Measurements from ENCODE around the gene NFIX. TPM values are rescaled to one million over a fixed set of nuclear protein-coding genes. Genes with fewer than 3 reads are reported as not detected.

Gene NFIX
- total and polyA plus RNA-seq, 2 of the 13 experiments (the other 11 are each of a cell fraction or from before 2014, with no cell fraction given): 3.4 to 5.4 TPM

DNA sequence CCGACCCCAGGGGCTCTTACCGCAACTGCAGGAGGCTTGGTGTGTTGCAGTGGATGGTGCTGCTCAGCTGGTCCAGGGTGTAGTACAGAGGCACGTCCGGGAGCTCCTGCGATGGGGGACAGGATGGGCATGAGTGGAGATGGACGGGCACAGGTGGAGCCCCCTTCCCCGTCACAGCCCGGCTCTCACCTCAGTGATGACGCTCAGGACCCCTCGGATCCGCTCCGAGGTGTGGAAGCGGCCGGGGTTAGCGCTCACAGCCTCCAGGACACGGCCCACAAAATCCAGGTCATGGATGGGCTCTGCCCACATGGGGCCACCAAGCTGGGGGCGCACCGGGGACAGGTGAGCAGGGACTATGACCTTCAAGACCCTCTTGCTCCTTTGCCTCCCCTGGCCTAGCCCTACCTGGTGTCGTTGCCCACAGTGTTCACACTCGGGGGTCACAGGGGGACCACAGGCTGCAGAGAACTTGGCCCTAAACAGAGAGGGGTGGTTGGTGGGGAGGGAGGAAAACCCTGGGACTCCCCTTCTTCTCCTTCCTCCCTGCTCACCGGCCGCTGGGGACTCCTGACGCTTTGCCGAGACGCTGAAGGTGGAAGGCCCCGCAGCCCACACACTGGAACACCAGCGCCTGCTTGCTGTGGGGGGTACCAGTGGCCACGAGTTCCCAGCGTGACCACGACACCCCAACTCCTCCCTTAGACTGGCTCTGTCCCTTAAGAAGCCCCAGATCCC lies 114.3 kb downstream of the NFIX start:
- no peaks in the 10 kb centered on the region for H3K79me2 ChIP-seq (ENCODE audit: insufficient read depth, low read length)
- no peak for DNase-seq (ENCODE audit: low spot score)
- H3K9me3 ChIP-seq (ENCODE audit: low read length): no peaks in the 10 kb centered on the region
- WGBS (ENCODE audit: low lambda C conversion rate): 93% methylated on average over 5 of the region's 30 CpGs
- ATAC-seq: no peak; the same call in 2 of the 3 replicates
- in situ Hi-C loops (cut with HindIII; ENCODE audit: extremely low pct_ligation_motif_present, low pct_unique_long_range_greater_than_20kb): no loop called here
- BruUV-seq (replicated peaks): no TSS peak
- H3K36me3 ChIP-seq (replicated peaks in 1 of 2; ENCODE audit: control insufficient read depth in 1 of 2, insufficient read depth in 2 of 2, low read length in 2 of 2): peaks cover 9 to 24% of the 10 kb centered on the region in 2 experiments; a peak in 4 of 5 replicates
- ChIA-PET POLR2A (no interaction called here), CTCF (ENCODE audit: low intra/inter-chr PET ratio, low total read pairs) (no interaction called here)
- H2AFZ ChIP-seq (ENCODE audit: low read length): no peak overlapping the region
- H3K4me2 ChIP-seq (ENCODE audit: low read depth, low read length): no peak overlapping the region
- FAIRE-seq: no peak
- TF ChIP-seq NFKB2 (CRISPR knock-in tag; IDR thresholded peaks at IDR 0.05; ENCODE audit: borderline replicate concordance) (no peak), AGO2 (optimal IDR thresholded peaks at IDR 0.05; ENCODE audit: low read depth, low read length) (peak; percentile 60)
- H3K27me3 ChIP-seq (ENCODE audit: control insufficient read depth in 1 of 2, insufficient read depth in 2 of 2, low read length in 2 of 2): no peaks in the 10 kb centered on the region
- H3K9ac ChIP-seq (ENCODE audit: insufficient read depth, low read depth, low read length): no peak overlapping the region
- intact Hi-C loops (cut with micrococcal nuclease; ENCODE audit: unreplicated experiment): no loop called here
- no peaks in the 10 kb centered on the region for H4K20me1 ChIP-seq (ENCODE audit: insufficient read depth, low read length)
- H3K4me3 ChIP-seq (replicated peaks in 1 of 3; ENCODE audit: insufficient read depth in 1 of 3, low read depth in 2 of 3, low read length in 3 of 3): no peak overlapping the region
- H3K27ac ChIP-seq (ENCODE audit: extremely low read length, insufficient read depth, low read length): no peak overlapping the region
- no peaks in the 10 kb centered on the region for H3K4me1 ChIP-seq (ENCODE audit: insufficient read depth, low read length)

DNA sequence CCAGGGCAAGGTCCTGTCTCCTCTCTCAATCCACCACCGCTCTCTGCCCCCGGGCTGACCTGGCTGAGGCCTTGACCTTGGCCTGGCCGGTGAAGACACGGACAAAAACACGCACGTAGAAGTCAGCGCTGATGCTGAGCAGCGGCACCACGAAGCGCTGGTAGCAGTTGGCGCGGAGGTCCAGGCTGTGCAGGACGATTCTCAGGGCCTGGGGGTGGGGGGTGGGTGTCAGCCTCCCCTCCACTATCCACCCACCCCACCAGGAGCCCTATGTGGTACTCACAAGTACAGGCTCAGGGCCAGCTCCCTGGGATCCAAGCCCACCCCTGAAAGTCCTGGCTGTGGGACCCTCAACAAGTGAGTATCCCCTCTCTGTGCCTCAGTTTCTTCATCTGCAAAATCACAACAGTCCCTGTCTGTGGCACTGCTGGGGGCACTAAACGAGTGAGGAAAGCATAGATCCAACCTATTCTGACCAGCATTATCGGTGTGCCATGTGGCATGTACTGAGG lies 114.9 kb downstream of the NFIX start:
- Histone ChIP-seq H3K4me1 (ENCODE audit: insufficient read depth, low read length) (peaks cover 6% of the 10 kb centered on the region), H3K9me3 (ENCODE audit: low read length) (no peaks in the 10 kb centered on the region), H3K79me2 (ENCODE audit: insufficient read depth, low read length) (peaks cover 4% of the 10 kb centered on the region), H3K36me3 (replicated peaks in 1 of 2; ENCODE audit: control insufficient read depth in 1 of 2, insufficient read depth in 2 of 2, low read length in 2 of 2) (peaks cover 10 to 21% of the 10 kb centered on the region in 2 experiments; a peak in 4 of 5 replicates), H4K20me1 (ENCODE audit: insufficient read depth, low read length) (no peaks in the 10 kb centered on the region), H2AFZ (ENCODE audit: low read length) (no peak overlapping the region), H3K4me2 (ENCODE audit: low read depth, low read length) (no peak overlapping the region), H3K9ac (ENCODE audit: insufficient read depth, low read depth, low read length) (no peak overlapping the region), H3K27me3 (ENCODE audit: control insufficient read depth in 1 of 2, insufficient read depth in 2 of 2, low read length in 2 of 2) (no peaks in the 10 kb centered on the region), H3K27ac (ENCODE audit: extremely low read length, insufficient read depth, low read length) (no peak overlapping the region), H3K4me3 (replicated peaks in 1 of 3; ENCODE audit: insufficient read depth in 1 of 3, low read depth in 2 of 3, low read length in 3 of 3) (no peak overlapping the region)
- in situ Hi-C loops (cut with HindIII; ENCODE audit: extremely low pct_ligation_motif_present, low pct_unique_long_range_greater_than_20kb) (no loop called here), intact Hi-C loops (cut with micrococcal nuclease; ENCODE audit: unreplicated experiment) (no loop called here)
- ChIA-PET CTCF (ENCODE audit: low intra/inter-chr PET ratio, low total read pairs) (no interaction called here), POLR2A (no interaction called here)
- FAIRE-seq (no peak), DNase-seq (ENCODE audit: low spot score) (no peak), ATAC-seq (no peak)
- no TSS peak for BruUV-seq (replicated peaks)
- 97% methylated on average over 3 of the region's 15 CpGs for WGBS (ENCODE audit: low lambda C conversion rate)
- no peak for TF ChIP-seq NKX3-1 (CRISPR knock-in tag; IDR thresholded peaks at IDR 0.05)
- no peak for TF ChIP-seq ELF4 (CRISPR knock-in tag; IDR thresholded peaks at IDR 0.05; ENCODE audit: borderline replicate concordance)
- no peak for TF ChIP-seq ZNF121 (CRISPR knock-in tag; IDR thresholded peaks at IDR 0.05)
- no peak for TF ChIP-seq HNRNPL (IDR thresholded peaks at IDR 0.05; ENCODE audit: low read depth, low read length)
- TF ChIP-seq ZNF460 (CRISPR knock-in tag; IDR thresholded peaks at IDR 0.05; ENCODE audit: borderline replicate concordance): no peak
- TF ChIP-seq, protein P1, sequence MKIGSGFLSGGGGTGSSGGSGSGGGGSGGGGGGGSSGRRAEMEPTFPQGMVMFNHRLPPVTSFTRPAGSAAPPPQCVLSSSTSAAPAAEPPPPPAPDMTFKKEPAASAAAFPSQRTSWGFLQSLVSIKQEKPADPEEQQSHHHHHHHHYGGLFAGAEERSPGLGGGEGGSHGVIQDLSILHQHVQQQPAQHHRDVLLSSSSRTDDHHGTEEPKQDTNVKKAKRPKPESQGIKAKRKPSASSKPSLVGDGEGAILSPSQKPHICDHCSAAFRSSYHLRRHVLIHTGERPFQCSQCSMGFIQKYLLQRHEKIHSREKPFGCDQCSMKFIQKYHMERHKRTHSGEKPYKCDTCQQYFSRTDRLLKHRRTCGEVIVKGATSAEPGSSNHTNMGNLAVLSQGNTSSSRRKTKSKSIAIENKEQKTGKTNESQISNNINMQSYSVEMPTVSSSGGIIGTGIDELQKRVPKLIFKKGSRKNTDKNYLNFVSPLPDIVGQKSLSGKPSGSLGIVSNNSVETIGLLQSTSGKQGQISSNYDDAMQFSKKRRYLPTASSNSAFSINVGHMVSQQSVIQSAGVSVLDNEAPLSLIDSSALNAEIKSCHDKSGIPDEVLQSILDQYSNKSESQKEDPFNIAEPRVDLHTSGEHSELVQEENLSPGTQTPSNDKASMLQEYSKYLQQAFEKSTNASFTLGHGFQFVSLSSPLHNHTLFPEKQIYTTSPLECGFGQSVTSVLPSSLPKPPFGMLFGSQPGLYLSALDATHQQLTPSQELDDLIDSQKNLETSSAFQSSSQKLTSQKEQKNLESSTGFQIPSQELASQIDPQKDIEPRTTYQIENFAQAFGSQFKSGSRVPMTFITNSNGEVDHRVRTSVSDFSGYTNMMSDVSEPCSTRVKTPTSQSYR (CRISPR knock-in tag; IDR thresholded peaks at IDR 0.05; ENCODE audit: borderline replicate concordance): no peak
- TF ChIP-seq SRSF9 (IDR thresholded peaks at IDR 0.05; ENCODE audit: borderline replicate concordance, insufficient read depth, low read depth, low read length, poor library complexity, severe bottlenecking): no peak
- no peak for TF ChIP-seq ZNF780A (CRISPR knock-in tag; IDR thresholded peaks at IDR 0.05)
- TF ChIP-seq ZNF296 (CRISPR knock-in tag; conservative IDR thresholded peaks at IDR 0.05): no peak
- no peak for TF ChIP-seq ZNF329 (CRISPR knock-in tag; IDR thresholded peaks at IDR 0.05; ENCODE audit: low read depth)
- TF ChIP-seq ZNF563 (CRISPR knock-in tag; IDR thresholded peaks at IDR 0.05): no peak
- TF ChIP-seq HHEX (CRISPR knock-in tag; IDR thresholded peaks at IDR 0.05): no peak
- TF ChIP-seq SMARCC2 (IDR thresholded peaks at IDR 0.05): no peak
